GM10266 (cell line): Measurements from ENCODE around the gene ZNF598.
"Not testable (repeated sequence)": the region's sequence is repeated elsewhere in the genome, so short reads cannot be mapped to it uniquely, and the experiment has no call there.

Experiments used
- DNase-seq: peaks from one replicate; pipeline ENCODE4 v3.0.0; 2012; ENCODE audit errors: extremely low spot score
- CTCF ChIP-seq: IDR thresholded peaks from 2 replicates; pipeline ENCODE4 v1.5.1; 2012; ENCODE audit warnings: mild to moderate bottlenecking, low read depth; ENCODE audit not compliant: control insufficient read depth, insufficient read depth; ENCODE audit errors: missing control alignments

The ZNF598 gene

GRCh38 chr16:2035431-2036199 is 26.0 kb upstream of the ZNF598 start:
- DNase-seq, result no peak
- TF ChIP-seq CTCF, result no peak

- no peak for DNase-seq
- TF ChIP-seq CTCF, result no peak
These were observed 25.2 kb upstream of the ZNF598 start for GRCh38 chr16:2034696-2035430.

- not testable (repeated sequence) for DNase-seq
These were observed 24.5 kb upstream of the ZNF598 start for GRCh38 chr16:2033909-2034695.

GRCh38 chr16:2033057-2033908 is 23.7 kb upstream of the ZNF598 start:
- TF ChIP-seq CTCF, result no peak
- no peak for DNase-seq

GRCh38 chr16:2032285-2033056 is 22.9 kb upstream of the ZNF598 start:
- DNase-seq, result no peak
- TF ChIP-seq CTCF, result no peak

GRCh38 chr16:2031081-2031577 is 21.5 kb upstream of the ZNF598 start:
- TF ChIP-seq CTCF, result no peak

More at GRCh38 chr16:2031081-2031577, 21.5 kb upstream of the ZNF598 start:
- DNase-seq, result no peak
